Activated effector memory CD4-positive, alpha-beta T cell treated with anti-CD3 and anti-CD28 coated beads, Interleukin-2, amount 50 U/mL, for 16 hours (primary cell): ENCODE measurements around the gene KHDC4.
A peak's percentile ranks its signal among the peaks of the same experiment; 100 is the strongest.

ENCODE experiments used
- DNase-seq: peaks from one replicate; pipeline ENCODE4 v3.0.0-alpha.2; 2020

KHDC4 gene

DNA sequence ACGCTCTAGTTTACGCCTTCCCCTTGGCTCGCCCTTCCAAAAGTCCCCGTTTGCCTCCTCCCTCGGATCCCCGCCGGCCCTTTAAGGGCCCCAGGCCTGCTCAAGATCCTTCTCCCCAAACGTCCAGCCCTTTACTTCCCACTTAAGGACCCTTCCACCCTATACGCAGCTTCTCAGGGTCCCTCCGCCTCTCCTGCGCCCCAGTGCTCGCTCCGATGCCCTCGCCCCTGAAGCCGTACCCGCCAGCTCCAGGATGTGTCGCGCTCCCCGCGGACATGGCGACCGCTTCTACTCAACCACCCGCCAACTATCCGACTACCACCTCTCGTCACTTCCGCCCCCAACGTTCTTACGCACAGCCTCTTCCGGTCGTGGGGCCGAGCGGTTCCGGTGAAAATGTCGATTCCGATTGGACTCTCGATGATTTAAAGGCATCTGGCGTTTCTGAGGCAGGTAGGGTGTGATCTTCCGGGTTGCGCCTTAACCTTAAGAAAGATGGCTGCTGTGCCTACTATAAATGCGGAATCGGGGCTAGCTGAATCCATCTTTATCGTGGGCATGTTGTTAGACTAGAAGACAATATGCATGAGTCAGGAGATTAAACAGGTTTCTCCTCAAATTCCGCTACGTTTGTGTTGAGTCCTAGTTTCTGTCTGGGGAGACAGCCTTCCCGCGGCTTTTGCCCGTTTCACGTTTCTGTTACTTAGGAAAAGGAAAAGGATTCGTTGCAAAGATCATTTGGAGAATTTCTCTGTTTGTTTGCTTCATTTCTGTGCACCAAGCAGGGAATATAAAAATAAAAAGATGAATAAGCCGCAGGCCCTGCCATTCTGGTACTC is at the start of gene KHDC4:
KHDC4 (minus strand) TSS at position 317 of the 839 bp plus-strand sequence; CDS start at position 277, 40 bp downstream.
- DNase-seq = peak; percentile 98

DNA sequence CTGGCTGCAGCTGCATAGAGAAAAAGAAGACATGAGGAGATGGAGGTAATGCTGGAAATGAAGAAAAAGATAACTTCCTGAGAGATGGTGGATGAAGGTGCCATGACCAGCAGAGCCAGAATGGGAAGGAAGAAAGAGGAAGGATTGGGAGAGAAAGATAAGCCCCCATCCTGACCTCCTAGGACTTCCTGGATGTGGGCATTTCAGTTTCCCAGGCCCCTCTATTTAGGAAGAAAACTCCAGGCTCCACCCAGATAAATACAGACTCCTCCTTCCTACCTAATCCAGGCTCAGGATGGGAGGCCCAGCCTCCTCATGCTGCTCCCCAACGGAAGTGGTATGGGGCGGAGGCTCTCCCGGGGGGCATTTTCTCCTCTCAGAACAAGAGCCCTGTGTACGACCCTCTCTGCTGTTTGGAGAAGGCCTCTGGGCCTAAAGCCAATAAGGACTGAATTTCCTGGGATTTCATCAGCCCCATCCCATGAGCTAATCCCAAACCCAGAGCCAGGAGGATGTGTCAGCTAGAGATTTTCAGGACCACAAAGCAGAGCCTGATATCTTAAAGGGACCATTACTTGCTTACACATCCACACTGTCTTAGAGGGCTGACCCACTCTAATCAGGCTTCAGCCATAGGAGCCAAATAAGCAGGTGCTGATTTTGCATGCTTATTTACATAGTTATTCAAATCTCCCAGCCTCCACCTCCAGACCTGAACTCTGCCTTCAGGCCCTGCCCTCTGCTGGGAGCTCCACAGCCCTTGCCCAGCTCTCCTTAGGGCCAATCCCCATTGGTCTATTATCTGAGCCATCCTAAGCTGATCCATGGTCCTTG is 49.2 kb upstream of the KHDC4 start:
- DNase-seq = no peak

DNA sequence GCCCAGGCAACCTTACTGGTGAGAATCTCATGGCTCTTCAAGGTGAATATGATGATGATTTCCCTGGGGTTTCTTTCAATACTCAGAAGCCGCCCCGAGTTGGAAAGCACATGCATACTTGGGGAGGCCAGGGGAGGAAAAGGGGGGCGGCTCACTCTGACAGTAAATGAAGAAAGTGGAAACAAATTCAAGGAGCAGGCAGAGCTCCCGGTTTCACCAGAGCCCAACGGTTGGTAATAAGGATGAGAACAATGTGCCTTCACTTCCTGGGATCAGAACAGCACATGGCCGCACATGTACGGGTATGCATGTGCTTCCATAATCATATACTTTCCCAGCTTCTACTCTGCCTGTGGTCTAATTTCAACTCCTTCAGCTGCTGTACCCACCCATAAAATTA is 47.9 kb upstream of the KHDC4 start:
- no peak for DNase-seq

DNA sequence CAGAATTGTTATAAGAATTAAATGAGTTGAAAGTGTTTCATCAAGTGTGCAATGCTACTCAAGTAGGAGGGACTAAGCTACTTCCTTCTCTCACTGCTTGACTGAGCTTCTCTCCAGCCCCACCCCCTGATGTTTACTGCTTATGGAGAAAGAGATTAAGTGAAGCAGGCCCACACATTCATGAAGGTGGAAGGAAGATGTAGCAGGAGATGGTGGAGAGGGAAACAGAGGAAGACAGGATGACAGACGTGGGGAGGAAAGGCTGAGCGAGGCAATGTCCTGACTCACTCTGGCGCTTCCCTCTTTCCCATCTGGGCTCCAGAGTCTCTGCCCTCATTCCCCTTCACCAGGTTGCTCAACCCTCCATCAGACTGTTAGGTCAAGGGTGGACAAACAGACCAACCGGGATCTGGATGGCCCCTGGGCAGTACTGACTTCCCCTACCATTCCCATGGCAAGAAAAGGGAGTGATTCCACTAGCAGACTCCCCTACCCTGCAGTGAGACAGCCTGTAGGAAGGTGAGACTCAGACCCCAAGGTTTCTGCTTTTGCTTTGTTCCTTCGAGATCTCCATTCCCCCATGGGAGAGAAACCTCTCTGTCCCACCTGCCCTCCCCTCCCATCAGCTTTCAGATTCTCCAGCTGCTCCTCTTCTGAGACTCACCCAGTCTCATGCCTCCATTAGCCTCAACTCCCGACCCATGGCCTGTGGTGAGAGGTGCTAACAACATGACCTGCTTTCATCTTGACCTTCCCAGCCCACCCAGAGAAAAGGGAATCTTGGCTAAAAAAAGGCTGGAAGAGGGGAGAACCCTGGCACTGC is 47.3 kb upstream of the KHDC4 start:
- DNase-seq = peak; percentile 71

DNA sequence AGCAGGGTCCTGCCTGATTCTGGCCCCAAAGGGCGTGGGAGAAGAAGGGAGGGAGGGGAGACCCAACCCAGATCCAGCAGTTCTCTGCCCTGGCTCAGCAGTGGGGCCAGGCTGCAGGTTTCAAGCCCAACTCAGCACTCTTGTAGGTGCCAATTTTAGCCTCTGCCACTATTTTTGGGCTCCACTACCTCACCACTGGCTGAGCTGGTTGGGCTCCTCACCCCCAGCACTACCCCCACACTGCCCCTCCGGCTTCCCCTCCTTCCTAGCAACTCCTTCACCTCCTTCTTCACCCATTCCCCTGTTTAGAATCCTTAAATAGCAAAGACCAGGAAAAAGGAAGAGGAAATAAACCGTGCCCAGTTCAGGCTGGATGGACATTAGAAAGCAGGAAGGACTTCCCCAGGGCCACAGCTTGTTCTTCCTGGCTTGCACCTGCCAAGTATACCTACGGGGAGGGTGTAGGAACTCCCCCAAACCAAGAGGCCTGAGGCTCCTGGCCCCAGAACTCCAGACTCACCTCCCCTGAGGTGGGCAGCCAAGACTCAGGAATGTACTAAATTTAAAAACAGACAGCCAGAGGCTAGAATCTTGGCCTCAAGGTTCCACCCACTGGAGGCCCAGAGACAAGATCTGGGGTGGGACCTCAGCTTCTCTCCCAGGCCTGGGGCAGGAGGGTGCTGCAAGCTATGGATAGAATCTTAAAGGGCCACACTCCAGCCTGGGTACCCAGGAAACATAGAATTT is 45.6 kb upstream of the KHDC4 start:
- DNase-seq = no peak

DNA sequence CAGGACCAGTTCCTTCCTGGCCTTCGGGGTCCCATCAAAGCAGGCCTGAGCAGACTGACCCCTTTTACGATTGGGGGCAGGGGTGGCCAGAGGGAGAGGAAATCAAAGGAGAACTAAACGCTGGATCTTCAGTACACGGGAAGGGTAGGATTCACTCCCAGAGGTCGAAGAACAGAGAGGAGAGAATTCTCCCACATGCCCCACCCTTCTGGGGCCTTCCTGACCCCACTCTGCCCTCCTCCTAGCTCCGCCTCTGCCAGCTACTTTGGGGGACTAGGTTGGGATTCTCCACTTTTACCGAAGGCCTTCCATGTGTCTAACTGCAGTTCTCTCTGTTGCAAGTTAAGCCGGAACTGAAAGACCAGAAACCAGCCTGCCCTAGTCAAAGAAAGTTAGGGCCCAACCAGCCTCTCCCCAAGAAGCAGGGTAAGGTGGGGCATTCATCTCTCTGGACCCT is 44.8 kb upstream of the KHDC4 start:
- DNase-seq = peak; percentile 70

DNA sequence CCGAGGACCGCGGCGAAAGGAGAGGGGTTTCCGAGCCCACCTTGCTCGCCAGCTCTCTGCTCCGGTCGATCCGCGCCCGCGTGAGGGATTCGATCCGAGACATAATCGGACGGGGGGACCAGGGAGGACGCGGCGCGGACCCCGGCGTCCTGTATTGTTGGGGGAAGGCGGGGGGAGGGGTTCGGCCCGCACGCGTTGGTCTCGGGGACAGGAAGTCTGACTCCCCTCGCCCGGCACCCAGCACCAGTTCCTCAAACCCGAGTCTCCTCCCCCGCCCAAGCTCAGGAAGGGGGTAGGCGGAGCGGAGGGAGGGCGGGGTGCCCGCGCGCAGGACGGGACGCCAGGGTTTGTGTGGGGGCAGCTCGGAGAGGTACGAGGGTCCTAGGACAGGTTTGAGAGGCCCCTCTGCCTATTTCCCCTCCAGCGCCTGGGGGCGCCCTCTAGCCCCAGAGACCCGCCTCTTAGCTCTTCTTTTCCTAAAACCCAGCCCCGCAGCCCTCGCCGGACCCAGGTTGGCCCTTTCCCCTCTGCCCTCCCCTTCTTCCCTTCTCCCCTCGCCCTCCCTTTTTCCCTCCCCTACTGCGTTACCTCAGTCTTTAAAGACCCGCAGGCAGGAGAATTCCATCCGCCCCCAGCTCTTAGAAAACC is 44.2 kb upstream of the KHDC4 start, which contains the start of gene ARHGEF2:
ARHGEF2 (minus strand) TSS at position 223 of the 648 bp plus-strand sequence; CDS start at position 103, 120 bp downstream.
- DNase-seq = peak; percentile 92

DNA sequence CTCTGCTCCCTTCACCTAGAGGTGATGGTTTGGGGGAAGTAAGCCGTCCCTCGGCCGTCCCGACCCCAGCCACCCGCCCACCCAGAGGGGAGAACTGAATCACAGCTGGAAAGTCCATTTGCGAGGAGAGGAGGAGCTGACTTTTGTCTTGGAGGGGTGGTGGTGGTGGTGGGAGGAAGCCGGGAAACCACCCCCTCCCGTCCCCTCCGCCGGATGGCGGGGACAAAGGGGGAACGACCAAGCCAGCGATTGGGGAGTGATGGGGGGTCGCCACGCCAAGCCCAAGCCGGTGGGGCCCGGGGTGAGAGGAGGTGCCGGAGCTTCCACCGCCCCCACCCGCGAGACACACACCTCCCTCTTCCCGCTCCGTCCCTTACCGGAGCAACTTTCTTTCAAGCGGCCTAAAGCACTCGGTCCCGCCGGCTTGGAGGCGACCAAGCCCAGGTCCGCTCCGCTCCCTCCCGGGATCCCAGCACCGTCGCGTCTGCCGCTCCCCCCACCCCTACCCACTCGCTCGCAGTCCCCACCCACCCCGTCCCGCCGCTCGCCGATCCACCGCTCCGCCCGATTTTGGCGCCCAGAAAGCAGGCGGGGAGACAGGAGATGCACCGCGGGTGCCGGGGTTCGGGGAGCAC is 43.6 kb upstream of the KHDC4 start:
- DNase-seq = peak; percentile 89

DNA sequence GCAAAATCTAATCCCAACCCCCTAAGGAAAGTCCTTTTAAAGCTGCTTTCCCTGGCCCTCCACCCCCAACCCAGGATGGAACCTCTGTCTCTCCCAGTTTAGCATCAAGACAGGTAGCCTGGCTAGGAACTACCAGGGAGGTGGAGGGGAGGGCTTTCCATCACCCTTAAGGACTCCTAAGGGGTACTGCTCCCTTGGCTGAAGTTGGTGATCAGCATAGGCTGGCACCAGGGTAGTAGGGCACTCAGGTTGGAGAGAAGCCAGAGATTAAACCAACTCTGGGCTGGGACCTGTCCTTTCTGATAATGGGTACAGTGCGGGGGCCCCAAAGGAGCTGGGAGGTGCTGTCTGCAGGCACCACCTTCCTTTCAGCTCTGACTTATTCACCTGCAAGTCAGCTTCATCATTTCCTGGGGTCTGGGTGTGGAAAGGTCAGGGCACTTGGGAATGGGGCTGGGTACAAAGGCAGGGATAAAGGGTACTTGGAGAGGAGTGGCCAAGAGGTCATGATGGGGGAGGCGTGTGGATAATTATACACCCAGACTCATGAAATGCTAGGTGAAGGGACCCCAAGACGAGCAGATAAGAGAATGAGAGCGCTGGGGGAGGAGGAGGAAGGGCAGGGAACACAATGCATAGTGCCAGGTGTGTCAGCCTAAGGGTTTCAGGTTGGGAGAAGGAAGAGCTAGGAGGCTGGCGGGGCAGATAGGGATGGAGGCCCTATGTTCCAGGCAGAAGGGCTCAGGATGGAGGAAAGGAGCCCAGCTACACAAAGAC is 42.9 kb upstream of the KHDC4 start:
- DNase-seq = peak; percentile 72

DNA sequence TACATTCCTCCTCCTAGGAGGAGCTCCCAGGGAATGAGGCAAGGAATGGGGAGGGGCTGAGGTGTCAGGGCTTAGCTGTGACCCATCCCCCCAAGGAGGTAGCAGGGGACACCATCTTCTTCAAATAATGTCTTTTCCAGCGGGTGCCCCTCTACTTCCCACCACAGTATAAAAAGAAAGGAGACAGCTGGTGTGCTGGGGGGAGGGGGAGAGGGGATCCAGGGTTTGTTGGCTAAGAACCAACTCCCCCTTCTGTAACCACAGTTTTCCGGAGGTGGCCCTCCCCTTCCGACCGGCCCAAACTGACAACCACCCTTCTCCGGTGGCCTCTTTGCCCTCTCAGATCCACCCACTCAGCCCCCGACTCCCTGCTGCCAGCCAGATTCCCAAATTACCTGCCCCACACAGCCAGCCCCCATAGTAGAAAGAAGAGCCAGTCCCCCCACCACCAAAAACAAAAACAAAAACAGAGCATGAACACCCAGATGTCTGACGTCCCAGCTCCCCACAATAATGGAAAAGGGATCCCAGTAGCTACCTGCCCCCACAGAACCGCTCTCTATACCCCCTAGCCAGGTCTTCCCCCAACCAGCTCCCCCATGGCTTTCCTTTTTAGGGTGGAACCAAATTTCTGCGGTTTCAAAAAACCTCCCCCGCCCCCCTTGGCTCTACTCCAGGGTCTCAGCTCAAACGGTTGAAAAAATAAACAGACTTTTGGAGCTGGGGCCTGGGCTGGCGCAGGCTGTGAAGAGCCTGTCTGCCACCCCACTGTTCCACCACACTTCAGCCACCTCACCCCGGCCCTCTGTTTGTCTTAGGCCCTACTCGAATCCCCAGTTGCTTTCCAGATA is 42.1 kb upstream of the KHDC4 start:
- DNase-seq = peak; percentile 85

DNA sequence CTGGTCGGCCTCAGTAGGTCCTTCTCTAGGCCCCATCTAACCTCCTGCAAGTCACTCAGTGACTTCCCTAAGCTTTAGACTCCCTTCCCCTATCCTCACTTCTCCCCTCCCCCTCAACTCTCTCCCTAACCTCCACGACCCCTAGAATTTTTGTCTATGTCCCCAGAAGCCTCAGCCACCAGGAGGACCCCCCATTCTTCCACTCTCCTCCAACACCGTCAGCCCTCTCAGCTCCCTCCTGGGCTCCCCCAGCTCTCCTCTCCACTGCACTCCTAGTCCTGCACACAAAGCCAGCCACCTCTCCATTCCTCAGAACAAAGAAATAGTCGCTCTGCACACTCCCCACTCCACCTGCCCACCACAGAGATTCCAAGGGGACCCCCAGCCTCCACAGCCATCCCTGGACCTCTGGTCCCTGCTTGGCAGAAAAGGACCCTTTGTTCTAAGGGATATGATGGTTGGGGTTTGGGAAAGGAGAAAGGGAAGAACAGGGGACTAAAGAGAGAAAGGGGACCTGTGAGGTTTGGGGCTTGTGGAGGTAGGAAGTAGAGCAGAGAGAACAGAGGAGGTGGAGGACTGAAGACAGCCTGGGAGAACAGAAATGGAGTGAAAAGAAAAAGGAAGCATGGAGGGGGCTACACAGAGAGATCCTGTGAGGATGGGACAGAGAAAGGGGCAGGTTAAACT is 41.3 kb upstream of the KHDC4 start:
- DNase-seq = no peak

DNA sequence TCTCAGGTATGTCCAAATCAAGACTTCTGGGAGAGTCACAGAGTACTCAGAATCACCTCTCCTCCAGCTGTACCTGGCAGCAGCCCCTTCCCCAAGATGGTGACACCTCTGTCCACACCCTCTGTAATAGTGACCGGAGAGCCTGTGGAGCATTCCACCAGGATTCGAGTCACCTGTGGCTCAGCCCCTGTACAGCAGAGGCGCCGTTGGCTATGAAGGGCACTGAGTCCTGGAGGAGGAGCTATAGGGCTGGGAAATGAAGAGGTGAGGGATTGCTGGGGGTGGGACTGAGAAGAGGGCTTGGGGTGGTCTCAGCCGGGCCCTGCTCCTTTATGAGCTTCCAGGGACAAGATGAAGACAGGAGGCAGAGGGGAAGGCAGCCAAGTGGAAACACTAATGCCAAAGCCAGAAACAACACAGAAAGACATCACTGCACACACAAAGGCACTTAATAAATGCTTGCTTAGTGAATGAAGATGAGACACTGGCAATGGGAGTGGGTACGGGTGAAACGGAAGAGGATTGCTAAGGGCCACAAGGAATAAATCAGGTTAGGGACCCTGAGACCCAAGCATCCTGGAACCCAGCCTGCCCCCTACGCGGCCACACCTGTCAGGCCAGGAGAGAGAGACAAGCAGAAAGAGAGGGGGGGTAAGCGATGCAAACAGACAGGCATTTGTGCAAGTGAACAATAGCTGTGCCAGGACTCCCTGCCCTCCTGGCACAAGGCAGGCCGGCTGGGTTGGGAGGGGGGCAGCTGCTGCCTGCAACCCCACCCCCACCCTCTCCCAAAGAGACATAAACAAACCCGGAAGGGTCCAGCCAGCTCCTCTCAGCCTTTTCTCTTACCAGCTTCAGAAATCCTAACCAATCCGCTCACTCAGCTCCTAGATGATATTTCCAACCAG is 40.2 kb upstream of the KHDC4 start:
- DNase-seq = no peak

DNA sequence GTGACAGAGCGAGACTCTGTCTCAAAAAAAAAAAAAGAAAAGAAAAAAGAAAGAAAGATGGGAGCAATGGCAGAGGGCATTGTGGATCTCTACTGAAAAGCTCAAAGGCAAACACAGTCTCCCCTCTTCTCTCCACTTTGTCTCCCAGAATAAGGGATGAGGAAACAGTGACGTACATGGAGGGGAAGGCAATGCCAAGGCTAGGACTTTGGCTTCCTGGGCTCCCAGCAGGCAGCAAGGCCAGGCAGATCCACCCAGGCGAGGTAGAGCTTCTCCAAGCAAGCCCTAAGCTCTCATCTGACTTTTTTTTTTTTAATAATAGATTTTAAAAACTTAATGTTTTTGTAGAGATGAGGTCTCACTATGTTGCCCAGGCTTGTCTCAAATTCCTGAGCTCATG is 39.5 kb upstream of the KHDC4 start:
- no peak for DNase-seq

DNA sequence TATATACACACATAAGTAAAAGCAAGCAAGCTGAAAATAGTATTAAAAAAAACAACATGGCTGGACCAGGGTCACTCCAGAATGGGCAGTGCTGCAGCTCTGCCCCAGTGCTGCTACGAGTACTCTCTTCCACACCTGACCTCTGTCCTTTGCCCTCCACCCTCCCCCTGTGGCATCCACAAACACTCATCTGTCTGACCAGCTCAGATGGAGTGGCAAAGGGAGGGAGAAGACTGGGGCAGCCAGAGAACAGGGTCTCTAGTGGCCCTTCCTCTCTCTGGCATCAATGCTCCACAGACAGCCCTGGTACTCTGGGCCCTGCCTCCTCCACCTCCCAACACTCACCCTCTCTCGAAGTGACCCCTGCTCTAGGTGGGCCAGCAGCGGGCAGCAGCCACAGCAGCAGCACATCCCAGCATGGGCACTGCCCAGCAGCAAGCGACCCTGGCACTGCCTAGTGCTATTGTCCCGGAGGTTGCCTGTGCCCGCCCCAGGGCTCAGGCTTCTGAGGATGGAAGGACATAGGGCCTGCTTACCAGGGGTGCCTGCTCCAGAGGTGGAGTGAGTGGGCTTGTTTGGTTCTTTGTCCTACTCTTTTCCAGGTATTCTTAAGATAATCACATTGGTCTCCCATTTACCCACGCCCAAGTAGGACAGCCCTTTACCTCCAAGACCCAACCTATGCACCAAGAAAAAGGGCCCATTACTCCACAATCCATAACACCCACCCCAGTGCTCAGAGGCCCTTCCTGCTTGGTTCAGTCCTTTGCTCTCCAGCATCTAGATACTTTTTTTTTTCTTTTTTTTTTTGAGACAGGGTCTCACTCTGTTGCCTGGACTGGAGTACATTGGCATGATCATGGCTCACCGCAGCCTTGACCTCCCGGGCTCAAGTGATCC is 37.9 kb upstream of the KHDC4 start:
- DNase-seq = no peak

DNA sequence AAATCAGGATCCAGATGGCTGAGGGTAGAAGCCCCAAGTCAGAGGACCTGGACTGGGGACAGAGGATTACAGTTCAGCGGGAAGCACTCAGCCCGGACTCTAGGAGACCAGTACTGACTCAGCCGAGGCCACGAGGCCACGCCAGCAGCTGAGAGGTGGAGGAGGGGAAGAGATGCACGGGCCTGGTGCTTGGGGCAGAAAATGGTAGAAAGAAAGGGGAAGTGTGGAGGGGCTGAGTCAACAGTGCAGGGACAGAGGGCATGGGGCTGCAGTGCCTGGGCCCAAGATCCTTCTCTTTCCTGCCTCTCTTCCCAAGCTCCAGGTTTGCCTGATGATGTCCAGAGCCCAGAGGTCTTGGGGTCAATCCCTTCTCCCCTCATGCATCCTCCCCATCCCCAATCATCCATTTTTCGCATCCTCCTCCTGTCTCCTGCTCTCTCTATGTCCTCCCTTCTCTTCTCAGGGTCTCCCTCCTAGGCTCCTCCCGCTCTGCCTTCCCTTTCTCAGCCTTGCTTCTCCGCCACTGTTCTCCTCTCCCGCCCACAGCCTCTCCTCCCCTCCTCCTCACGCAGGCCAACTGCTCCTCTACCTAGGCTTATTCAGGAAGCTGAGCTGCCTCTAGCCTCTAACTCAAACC is 36.4 kb upstream of the KHDC4 start:
- DNase-seq = peak; percentile 71

DNA sequence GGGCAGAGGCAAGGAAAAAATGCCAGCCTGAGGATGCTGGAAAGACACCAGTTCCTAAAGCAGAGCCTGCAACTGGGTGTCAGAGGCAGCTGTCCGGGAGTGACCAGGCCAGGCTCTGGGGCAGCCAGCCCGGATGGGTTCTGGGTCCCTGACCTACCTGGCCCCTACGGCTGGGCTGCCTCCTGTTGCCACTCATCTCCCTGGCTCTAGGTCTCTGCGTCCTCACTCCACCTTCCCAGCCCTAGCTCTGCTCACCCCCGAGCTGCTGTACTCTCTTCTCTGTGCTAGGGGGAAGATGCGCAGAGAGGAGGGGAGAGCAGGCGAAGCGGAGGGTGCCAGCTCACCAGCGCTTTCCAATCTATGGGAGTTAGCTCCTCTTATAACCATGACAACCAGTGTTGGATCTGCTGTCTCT is 35.2 kb upstream of the KHDC4 start:
- DNase-seq = no peak
